IPS-NIHi11 (cell line): ENCODE results near the gene STMN3.

Experiments used
- DNase-seq: peaks from one replicate; pipeline ENCODE4 v3.0.0; 2012; ENCODE audit warnings: mixed read lengths, low spot score

STMN3 gene

DNA sequence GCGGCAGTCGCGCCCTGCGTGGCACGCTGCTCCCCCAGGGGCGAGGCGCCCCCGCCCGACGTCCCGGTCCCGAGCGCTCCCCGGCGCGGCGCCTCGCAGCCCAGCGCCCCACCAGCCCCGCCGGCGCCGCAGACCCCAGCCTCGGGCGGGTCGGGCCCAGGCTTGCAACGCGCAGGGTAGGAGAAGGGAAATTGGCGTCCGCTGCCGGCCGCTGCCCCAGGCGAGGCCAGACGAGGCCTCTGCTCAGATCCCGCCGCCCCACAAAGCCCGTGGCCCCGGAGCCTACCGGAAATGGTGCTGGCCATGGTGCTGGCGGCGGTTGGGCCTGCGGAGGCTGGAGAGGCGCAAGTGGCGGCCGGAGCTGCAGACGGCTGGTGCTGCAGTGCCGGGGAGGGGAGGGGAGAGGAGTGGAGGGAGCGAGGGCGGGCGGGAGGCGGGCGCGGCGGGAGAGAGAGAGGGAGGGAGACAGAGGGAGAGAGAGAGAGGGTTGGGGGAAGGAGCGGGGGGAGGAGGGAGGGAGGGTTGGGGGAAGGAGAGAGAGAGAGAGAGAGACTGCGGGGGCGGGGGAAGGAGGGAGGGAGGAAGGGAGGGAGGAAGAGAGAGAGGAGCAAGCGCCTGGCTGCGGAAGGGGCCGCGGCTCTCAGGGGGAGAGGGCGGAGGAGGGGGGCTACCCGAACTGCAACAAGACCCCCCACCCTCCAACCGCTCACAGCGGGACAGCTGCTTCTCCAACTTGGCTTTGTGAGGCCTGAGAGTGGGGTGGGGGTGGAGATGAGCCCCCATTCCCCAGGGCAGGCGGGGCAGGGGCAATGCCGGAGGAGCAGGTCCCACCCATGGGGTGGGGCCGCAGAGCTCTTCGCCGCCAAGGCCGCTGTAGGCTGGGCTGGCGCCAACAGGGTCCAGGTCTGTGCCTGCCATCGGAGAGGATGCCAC lies at the start of gene STMN3:
TSS of gene STMN3 (minus strand) at position 384 of the 933 bp plus-strand sequence. CDS start at position 305, 79 bp downstream.
- DNase-seq, result peak; percentile 92

DNA sequence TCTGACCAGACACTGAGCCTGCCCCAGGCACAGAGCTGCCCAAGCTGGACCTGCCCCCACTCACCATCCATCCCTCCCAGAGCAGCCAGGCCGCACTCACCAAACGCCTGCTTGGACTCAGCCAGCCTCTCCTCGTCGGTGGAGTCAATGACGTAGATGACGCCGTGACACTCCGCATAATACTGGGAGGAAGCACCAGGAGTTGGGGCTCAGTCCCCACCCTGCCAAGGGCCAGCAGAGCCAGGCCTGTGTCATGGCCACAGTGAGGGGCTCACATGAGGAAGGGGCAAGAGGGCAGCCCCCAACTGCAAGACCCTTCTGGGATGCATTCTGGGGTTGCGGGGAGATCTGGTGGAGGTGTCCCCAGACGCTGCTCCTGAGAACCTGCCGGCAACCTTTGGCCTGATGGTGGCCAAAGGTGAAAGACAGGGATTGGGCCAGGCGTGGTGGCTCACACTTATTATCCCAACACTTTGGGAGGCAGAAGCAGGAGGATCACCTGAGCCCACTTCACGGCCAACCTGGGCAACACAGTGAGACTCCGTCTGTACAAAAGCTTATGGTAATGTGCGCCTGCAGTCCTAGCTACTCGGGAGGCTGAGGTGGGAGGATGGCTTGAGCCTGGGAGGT lies 48.9 kb upstream of the STMN3 start:
- peak; percentile 2 for DNase-seq

- DNase-seq, result peak; percentile 2
Measured at GRCh38 chr20:63701329-63702035, 48.3 kb upstream of the STMN3 start.

DNA sequence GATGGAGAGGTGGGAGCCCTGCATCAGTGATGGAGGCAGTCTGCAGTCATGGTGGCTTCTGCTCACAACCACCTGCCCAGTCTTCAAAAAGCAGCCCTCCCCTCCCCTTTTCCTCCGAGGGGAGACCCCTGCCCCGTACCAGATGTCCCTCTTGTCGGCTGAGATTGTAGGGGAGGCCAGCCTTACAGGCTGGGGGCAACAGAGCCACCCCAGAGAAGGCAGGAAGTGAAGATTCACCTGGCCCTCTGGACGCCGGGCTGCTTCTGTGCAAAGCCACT lies 47.8 kb upstream of the STMN3 start:
- no peak for DNase-seq

DNA sequence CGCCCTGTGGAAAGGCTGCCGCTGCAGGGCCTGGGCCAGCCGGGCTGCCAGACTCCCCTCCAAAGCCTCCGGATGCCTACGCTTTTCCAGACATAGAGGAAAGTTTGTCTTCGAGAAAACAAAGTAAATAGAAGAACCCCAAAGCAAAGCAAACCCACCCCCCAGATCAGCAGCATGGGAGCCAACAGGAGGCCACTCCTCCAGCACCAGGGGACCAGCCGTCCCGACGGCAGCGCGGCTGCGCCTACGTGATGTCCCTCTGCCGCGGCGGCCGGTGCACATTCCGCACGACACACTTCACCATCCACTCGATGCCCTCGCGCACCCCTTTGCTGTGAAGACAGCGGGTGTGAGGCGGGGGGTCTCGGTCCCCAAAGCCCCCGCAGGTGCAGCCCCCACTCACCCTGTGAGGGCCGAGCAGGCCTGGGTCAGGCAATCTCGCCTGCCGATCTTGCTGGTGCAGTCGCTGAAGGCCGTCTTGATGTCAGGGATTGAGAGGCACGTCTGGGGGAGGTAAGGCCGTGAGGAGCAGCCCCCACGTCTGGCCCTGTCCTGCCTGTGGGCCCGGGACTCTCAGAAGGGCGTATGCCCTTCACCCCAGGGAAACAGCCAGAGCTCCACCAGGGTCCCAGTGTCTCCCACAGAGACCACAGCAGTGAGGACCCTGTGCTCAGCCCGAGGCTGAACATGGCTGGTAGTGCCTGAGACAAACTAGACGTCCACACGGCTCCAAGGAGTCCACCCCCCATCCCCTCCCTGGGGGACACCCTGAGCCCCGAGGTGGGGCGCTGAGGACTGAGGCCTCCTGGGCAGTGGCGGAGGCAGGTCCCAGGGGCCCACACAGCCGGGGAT lies 47.2 kb upstream of the STMN3 start:
- DNase-seq, result no peak

- DNase-seq, result peak; percentile 21
Measured at GRCh38 chr20:63699466-63700198, 46.4 kb upstream of the STMN3 start.

- peak; percentile 38 for DNase-seq
Measured at GRCh38 chr20:63698739-63699465, 45.7 kb upstream of the STMN3 start.

- DNase-seq, result peak; percentile 55
Measured at GRCh38 chr20:63697868-63698545, 44.8 kb upstream of the STMN3 start.

DNA sequence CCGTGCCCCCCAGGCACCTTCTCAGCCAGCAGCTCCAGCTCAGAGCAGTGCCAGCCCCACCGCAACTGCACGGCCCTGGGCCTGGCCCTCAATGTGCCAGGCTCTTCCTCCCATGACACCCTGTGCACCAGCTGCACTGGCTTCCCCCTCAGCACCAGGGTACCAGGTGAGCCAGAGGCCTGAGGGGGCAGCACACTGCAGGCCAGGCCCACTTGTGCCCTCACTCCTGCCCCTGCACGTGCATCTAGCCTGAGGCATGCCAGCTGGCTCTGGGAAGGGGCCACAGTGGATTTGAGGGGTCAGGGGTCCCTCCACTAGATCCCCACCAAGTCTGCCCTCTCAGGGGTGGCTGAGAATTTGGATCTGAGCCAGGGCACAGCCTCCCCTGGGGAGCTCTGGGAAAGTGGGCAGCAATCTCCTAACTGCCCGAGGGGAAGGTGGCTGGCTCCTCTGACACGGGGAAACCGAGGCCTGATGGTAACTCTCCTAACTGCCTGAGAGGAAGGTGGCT lies 44.2 kb upstream of the STMN3 start:
- DNase-seq, result peak; percentile 50

DNA sequence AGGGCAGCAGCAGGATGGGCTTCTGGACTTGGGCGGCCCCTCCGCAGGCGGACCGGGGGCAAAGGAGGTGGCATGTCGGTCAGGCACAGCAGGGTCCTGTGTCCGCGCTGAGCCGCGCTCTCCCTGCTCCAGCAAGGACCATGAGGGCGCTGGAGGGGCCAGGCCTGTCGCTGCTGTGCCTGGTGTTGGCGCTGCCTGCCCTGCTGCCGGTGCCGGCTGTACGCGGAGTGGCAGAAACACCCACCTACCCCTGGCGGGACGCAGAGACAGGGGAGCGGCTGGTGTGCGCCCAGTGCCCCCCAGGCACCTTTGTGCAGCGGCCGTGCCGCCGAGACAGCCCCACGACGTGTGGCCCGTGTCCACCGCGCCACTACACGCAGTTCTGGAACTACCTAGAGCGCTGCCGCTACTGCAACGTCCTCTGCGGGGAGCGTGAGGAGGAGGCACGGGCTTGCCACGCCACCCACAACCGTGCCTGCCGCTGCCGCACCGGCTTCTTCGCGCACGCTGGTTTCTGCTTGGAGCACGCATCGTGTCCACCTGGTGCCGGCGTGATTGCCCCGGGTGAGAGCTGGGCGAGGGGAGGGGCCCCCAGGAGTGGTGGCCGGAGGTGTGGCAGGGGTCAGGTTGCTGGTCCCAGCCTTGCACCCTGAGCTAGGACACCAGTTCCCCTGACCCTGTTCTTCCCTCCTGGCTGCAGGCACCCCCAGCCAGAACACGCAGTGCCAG lies 43.6 kb upstream of the STMN3 start, which contains the start of gene TNFRSF6B:
TSS of gene TNFRSF6B (plus strand) at position 25 of the 729 bp plus-strand sequence. CDS start at position 141, 116 bp downstream.
- peak; percentile 57 for DNase-seq

- peak; percentile 89 for DNase-seq
Measured at GRCh38 chr20:63696306-63696627, 43.0 kb upstream of the STMN3 start.

DNA sequence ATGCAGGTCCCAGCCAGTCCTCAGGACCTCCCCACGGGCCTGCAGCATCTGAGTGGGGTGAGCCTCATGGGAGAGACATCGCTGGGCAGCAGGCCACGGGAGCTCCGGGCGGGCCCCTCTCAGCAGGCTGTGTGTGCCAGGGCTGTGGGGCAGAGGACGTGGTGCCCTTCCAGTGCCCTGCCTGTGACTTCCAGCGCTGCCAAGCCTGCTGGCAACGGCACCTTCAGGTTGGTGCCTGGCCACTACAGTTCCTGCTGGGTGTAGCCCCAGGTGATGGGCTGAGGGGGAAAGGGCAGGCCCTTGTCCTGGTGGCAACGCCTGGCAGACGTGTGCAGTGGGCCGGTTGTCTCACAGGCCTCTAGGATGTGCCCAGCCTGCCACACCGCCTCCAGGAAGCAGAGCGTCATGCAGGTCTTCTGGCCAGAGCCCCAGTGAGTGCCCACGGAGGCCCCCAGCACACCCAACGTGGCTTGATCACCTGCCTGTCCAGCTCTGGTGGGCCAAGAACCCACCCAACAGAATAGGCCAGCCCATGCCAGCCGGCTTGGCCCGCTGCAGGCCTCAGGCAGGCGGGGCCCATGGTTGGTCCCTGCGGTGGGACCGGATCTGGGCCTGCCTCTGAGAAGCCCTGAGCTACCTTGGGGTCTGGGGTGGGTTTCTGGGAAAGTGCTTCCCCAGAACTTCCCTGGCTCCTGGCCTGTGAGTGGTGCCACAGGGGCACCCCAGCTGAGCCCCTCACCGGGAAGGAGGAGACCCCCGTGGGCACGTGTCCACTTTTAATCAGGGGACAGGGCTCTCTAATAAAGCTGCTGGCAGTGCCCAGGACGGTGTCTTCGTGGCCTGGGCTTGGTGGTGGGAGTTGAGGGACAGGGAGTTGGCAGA lies 42.4 kb upstream of the STMN3 start:
- DNase-seq, result peak; percentile 38

GRCh38 chr20:63694584-63695423 lies 41.6 kb upstream of the STMN3 start:
- peak; percentile 27 for DNase-seq

DNA sequence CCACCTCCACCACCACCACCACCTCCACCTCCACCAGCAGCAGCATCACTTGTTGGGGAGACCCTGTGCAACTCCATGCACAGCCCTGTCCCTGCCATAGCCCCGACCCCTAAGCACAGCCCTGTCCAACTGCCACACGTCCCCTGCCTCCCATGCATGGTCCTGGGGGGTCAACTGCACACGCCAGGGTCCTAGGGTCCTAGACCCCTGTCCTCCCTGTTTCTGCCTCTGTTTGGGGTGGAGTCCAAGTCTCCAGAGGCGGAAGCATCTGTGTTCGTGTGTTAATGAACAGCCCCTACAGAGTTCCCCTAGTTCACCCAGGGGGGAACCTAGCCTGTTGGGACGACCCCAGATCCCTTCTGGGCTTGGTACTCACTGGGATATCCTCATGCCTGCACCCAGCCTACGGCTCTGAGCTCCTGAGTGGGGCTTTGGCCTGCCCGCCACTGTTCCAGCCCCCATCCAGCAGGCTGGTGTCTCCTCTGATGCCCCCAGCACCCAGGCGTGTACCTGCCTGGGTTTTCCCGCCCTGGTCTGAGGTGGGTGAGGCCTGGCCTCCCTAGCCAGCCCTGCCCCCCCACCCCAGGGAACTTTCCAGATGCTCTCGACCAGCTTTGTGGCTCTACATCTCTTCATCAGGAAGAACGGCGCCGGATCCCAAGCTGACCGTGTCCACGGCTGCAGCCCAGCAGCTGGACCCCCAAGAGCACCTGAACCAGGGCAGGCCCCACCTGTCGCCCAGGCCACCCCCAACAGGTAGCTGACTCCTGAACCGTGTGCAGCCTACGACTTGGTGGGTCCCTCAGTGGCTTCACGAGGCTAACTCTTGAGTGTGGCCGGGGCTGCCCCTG lies 40.7 kb upstream of the STMN3 start:
- DNase-seq, result peak; percentile 10

DNA sequence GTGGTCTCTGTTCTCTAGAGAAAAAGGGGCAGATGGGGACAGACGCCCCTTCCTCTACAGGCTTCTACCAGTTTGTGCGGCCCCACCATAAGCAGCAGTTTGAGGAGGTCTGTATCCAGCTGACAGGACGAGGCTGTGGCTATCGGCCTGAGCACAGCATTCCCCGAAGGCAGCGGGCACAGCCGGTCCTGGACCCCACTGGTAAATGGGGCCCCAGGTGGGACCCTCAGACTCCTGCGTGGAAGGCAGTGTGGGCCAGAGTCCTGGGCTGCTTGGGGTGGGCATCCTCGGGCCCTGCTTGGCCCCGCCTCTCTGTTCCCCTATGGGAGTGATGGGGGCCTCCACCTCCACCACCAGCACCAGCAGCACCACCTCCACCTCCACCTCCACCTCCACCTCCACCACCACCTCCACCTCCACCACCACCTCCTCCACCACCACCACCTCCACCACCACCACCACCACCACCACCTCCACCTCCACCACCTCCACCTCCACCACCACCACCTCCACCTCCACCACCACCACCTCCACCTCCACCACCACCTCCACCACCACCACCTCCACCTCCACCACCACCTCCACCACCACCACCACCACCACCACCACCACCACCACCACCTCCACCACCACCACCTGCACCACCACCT lies 40.0 kb upstream of the STMN3 start:
- DNase-seq, result peak; percentile 12
